GM23338 (cell line): ENCODE results near the gene CHST14. TPM values are rescaled to one million over a fixed set of nuclear protein-coding genes. Genes with fewer than 3 reads are reported as not detected.

Experiments used
- ATAC-seq: fragments of 200-7000 bp; cut with Tn5 transposase; 3 replicates; pipeline ENCODE4 v1.9.1; 2020
- DNase-seq: peaks from one replicate; pipeline ENCODE4 v3.0.0-alpha.2; 2015; ENCODE audit warnings: low spot score
- H2AFZ ChIP-seq: fragments of 200-600 bp; sonication (generic); 2 replicates; pipeline ENCODE4 v1.8.0; 2016; ENCODE audit warnings: antibody characterized with exemption, mild to moderate bottlenecking, moderate library complexity
- H3F3A ChIP-seq: fragments of 200-600 bp; sonication (generic); replicated peaks from 2 replicates; pipeline ENCODE4 v1.8.0; 2017; ENCODE audit warnings: antibody characterized with exemption, mixed run types, low read depth
- H3K27ac ChIP-seq: fragments of 200-600 bp; sonication (generic); 2 replicates; pipeline ENCODE4 v1.6.1; 2016; ENCODE audit warnings: low read depth
- H3K27me3 ChIP-seq: fragments of 200-600 bp; sonication (generic); 2 replicates; pipeline ENCODE4 v1.8.0; 2016; ENCODE audit warnings: mild to moderate bottlenecking, mixed run types, moderate library complexity; ENCODE audit not compliant: insufficient read depth
- H3K36me3 ChIP-seq: fragments of 200-600 bp; sonication (generic); 2 replicates; pipeline ENCODE4 v1.8.0; 2016; ENCODE audit warnings: mild to moderate bottlenecking; ENCODE audit not compliant: insufficient read depth
- H3K4me1 ChIP-seq: fragments of 200-600 bp; sonication (generic); 2 replicates; pipeline ENCODE4 v1.8.0; 2016; ENCODE audit warnings: mild to moderate bottlenecking, moderate library complexity; ENCODE audit not compliant: insufficient read depth
- H3K4me2 ChIP-seq: fragments of 200-600 bp; sonication (generic); 2 replicates; pipeline ENCODE4 v1.7.1; 2017; ENCODE audit warnings: mixed run types
- H3K4me3 ChIP-seq: fragments of 200-600 bp; sonication (generic); 2 replicates; pipeline ENCODE4 v1.6.1; 2016; ENCODE audit warnings: mixed run types
- H3K79me2 ChIP-seq: fragments of 200-600 bp; sonication (generic); replicated peaks from 2 replicates; pipeline ENCODE4 v1.8.0; 2017; ENCODE audit warnings: mild to moderate bottlenecking; ENCODE audit not compliant: insufficient read depth
- H3K9me2 ChIP-seq: fragments of 200-600 bp; sonication (generic); 2 replicates; pipeline ENCODE4 v1.8.0; 2017; ENCODE audit not compliant: insufficient read depth
- H4K20me1 ChIP-seq: fragments of 200-600 bp; sonication (generic); replicated peaks from 2 replicates; pipeline ENCODE4 v1.8.0; 2017; ENCODE audit warnings: mild to moderate bottlenecking; ENCODE audit not compliant: insufficient read depth
- H3K27ac Mint-ChIP-seq: 2 replicates; pipeline ENCODE4 v1.8.0; 2020; ENCODE audit warnings: inconsistent platforms, mild to moderate bottlenecking, moderate library complexity, mixed read lengths
- H3K27me3 Mint-ChIP-seq: 3 replicates; pipeline ENCODE4 v1.8.0; 2022; ENCODE audit warnings: low read depth, mild to moderate bottlenecking, moderate library complexity, mixed read lengths, inconsistent platforms; ENCODE audit not compliant: insufficient read depth, poor library complexity
- H3K36me3 Mint-ChIP-seq: 3 replicates; pipeline ENCODE4 v1.8.0; 2021; ENCODE audit warnings: low read depth, mild to moderate bottlenecking, inconsistent platforms, moderate library complexity, mixed read lengths
- H3K4me1 Mint-ChIP-seq: 3 replicates; pipeline ENCODE4 v1.8.0; 2020; ENCODE audit warnings: mild to moderate bottlenecking, inconsistent platforms, mixed read lengths
- H3K4me3 Mint-ChIP-seq: 3 replicates; pipeline ENCODE4 v1.8.0; 2021; ENCODE audit warnings: moderate library complexity, mild to moderate bottlenecking, inconsistent platforms, mixed read lengths
- H3K9me3 Mint-ChIP-seq: 3 replicates; pipeline ENCODE4 v1.8.0; 2020; ENCODE audit warnings: moderate library complexity, mild to moderate bottlenecking, inconsistent platforms, mixed read lengths
- CREB1 ChIP-seq: fragments of 250-450 bp; sonication (Bioruptor Pico); IDR thresholded peaks from 2 replicates; pipeline ENCODE4 v1.5.0; 2020; ENCODE audit warnings: low read depth, mild to moderate bottlenecking, moderate library complexity
- EZH2 ChIP-seq: fragments of 200-600 bp; sonication (generic); IDR thresholded peaks from one replicate; pipeline ENCODE4 v1.8.0; 2017; ENCODE audit warnings: antibody characterized with exemption, mild to moderate bottlenecking, low read depth; ENCODE audit not compliant: unreplicated experiment
- JUNB ChIP-seq: IDR thresholded peaks from one replicate; pipeline ENCODE4 v1.6.1; 2016; ENCODE audit warnings: antibody characterized with exemption; ENCODE audit not compliant: unreplicated experiment
- NANOG ChIP-seq: IDR thresholded peaks from 2 replicates; pipeline ENCODE4 v1.6.1; 2016; ENCODE audit warnings: antibody characterized with exemption, borderline replicate concordance
- POLR2AphosphoS5 ChIP-seq: IDR thresholded peaks from 2 replicates; pipeline ENCODE4 v1.6.1; 2016; ENCODE audit warnings: antibody characterized with exemption, low read depth
- ZNF114 ChIP-seq: fragments of 250-450 bp; sonication (Bioruptor Pico); IDR thresholded peaks from 2 replicates; pipeline ENCODE4 v1.5.0; 2020; ENCODE audit warnings: mild to moderate bottlenecking, moderate library complexity
- ZNF462 ChIP-seq: fragments of 250-450 bp; sonication (Bioruptor Pico); IDR thresholded peaks from 2 replicates; pipeline ENCODE4 v1.5.0; 2020; ENCODE audit warnings: mild to moderate bottlenecking, moderate library complexity
- polyA plus RNA-seq: library from polyadenylated mRNA; unstranded; fragments of >200 nt; fragmentation: Nextera tagmentation; extraction: Ambion mirVana; gene quantifications from 2 replicates; pipeline ENCODE4 v1.2.1, GENCODE V29; 2016
- total RNA-seq: library from RNA; depleted of rRNA; stranded (reverse); fragments of >200 nt; shearing (Covaris generic); gene quantifications from 2 replicates; pipeline ENCODE4 v1.2.3, GENCODE V29; 2014
- TF ChIP-seq, protein P1 (sequence below): IDR thresholded peaks from 2 replicates; pipeline ENCODE4 v1.6.1; 2016; ENCODE audit warnings: antibody characterized with exemption
- TF ChIP-seq, protein P2 (sequence below): IDR thresholded peaks from one replicate; pipeline ENCODE4 v1.6.1; 2018; ENCODE audit warnings: antibody characterized with exemption; ENCODE audit not compliant: unreplicated experiment

The CHST14 gene
- total and polyA plus RNA-seq, 2 experiments from 2014 or later: 8.4 to 15.6 TPM

- Mint-ChIP-seq H3K27me3 (peaks cover 27% of the 10 kb centered on the region), H3K27ac (no peak overlapping the region), H3K4me1 (peaks cover 28% of the 10 kb centered on the region), H3K36me3 (no peaks in the 10 kb centered on the region), H3K4me3 (no peak overlapping the region), H3K9me3 (no peaks in the 10 kb centered on the region)
- Histone ChIP-seq H3K4me2 (no peak overlapping the region), H3K27me3 (0 out of 2 replicates have a peak, but pooled peaks cover 5% of the 10 kb centered on the region), H3K9me2 (no peaks in the 10 kb centered on the region), H3K79me2 (no peaks in the 10 kb centered on the region), H3K27ac (no peak overlapping the region), H3K4me1 (peaks cover 25% of the 10 kb centered on the region), H3K36me3 (no peaks in the 10 kb centered on the region), H3K4me3 (no peak overlapping the region), H4K20me1 (no peaks in the 10 kb centered on the region), H3F3A (peaks cover 16% of the 10 kb centered on the region; the same call in 1 of the 2 replicates), H2AFZ (no peak overlapping the region)
- DNase-seq (no peak), ATAC-seq (no peak)
- TF ChIP-seq, protein P1, sequence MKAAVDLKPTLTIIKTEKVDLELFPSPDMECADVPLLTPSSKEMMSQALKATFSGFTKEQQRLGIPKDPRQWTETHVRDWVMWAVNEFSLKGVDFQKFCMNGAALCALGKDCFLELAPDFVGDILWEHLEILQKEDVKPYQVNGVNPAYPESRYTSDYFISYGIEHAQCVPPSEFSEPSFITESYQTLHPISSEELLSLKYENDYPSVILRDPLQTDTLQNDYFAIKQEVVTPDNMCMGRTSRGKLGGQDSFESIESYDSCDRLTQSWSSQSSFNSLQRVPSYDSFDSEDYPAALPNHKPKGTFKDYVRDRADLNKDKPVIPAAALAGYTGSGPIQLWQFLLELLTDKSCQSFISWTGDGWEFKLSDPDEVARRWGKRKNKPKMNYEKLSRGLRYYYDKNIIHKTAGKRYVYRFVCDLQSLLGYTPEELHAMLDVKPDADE: no peak
- no peak for TF ChIP-seq JUNB
These were observed 45.1 kb upstream of the CHST14 start for GRCh38 chr15:40425681-40426080.

GRCh38 chr15:40427188-40427587, 43.6 kb upstream of the CHST14 start:
- no peaks in the 10 kb centered on the region for H3K36me3 Mint-ChIP-seq
- H3F3A ChIP-seq: peaks cover 5% of the 10 kb centered on the region; the same call in 1 of the 2 replicates
- 0 out of 2 replicates have a peak overlapping the region, but pooled peaks have one; percentile 5 for H3K27ac Mint-ChIP-seq
- no peak overlapping the region for H2AFZ ChIP-seq
- no peaks in the 10 kb centered on the region for H3K9me2 ChIP-seq
- no peaks in the 10 kb centered on the region for H3K9me3 Mint-ChIP-seq
- no peaks in the 10 kb centered on the region for H3K36me3 ChIP-seq
- H3K27ac ChIP-seq: no peak overlapping the region
- no peaks in the 10 kb centered on the region for H3K79me2 ChIP-seq
- no peak for DNase-seq
- peaks cover 15% of the 10 kb centered on the region for H3K4me1 ChIP-seq
- peaks cover 20% of the 10 kb centered on the region for H3K4me1 Mint-ChIP-seq
- H3K27me3 ChIP-seq: no peaks in the 10 kb centered on the region
- no peak for TF ChIP-seq ZNF462 (CRISPR knock-in tag)
- TF ChIP-seq NANOG: no peak
- no peak for TF ChIP-seq POLR2AphosphoS5
- TF ChIP-seq, protein P2, sequence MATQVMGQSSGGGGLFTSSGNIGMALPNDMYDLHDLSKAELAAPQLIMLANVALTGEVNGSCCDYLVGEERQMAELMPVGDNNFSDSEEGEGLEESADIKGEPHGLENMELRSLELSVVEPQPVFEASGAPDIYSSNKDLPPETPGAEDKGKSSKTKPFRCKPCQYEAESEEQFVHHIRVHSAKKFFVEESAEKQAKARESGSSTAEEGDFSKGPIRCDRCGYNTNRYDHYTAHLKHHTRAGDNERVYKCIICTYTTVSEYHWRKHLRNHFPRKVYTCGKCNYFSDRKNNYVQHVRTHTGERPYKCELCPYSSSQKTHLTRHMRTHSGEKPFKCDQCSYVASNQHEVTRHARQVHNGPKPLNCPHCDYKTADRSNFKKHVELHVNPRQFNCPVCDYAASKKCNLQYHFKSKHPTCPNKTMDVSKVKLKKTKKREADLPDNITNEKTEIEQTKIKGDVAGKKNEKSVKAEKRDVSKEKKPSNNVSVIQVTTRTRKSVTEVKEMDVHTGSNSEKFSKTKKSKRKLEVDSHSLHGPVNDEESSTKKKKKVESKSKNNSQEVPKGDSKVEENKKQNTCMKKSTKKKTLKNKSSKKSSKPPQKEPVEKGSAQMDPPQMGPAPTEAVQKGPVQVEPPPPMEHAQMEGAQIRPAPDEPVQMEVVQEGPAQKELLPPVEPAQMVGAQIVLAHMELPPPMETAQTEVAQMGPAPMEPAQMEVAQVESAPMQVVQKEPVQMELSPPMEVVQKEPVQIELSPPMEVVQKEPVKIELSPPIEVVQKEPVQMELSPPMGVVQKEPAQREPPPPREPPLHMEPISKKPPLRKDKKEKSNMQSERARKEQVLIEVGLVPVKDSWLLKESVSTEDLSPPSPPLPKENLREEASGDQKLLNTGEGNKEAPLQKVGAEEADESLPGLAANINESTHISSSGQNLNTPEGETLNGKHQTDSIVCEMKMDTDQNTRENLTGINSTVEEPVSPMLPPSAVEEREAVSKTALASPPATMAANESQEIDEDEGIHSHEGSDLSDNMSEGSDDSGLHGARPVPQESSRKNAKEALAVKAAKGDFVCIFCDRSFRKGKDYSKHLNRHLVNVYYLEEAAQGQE: no peak
- no peak for TF ChIP-seq CREB1
- no peak for TF ChIP-seq ZNF114 (CRISPR knock-in tag)
- no peak for TF ChIP-seq EZH2
- ATAC-seq: no peak
- H3K27me3 Mint-ChIP-seq: peaks cover 21% of the 10 kb centered on the region
- H3K4me3 Mint-ChIP-seq: no peak overlapping the region
- no peak overlapping the region for H3K4me3 ChIP-seq
- no peak overlapping the region for H3K4me2 ChIP-seq
- no peaks in the 10 kb centered on the region for H4K20me1 ChIP-seq
